H1 (cell line): Measurements from ENCODE around the gene MYBPH. TPM values are rescaled to one million over a fixed set of nuclear protein-coding genes. Genes with fewer than 3 reads are reported as not detected.

ENCODE experiments used
- CTCF ChIA-PET: fragments of 300-600 bp; sonication (Branson Sonifier 250); formaldehyde crosslinking; loops from one replicate; lab custom pipeline; 2021; ENCODE audit not compliant: partially characterized antibody; lab: Charles Lee
- POLR2A ChIA-PET: fragments of 300-600 bp; sonication (Branson Sonifier 250); formaldehyde crosslinking; loops from one replicate; lab custom pipeline; 2021; ENCODE audit warnings: inconsistent platforms; ENCODE audit not compliant: partially characterized antibody; lab: Charles Lee
- DNase-seq, 2 experiments: peaks; one replicate each; pipeline versions ENCODE4 v3.0.0 to v3.0.0-alpha.2; 2010 to 2022; ENCODE audit warnings: low spot score in 2 of 2, low read depth in 1 of 2, mixed read lengths in 1 of 2
- FAIRE-seq: peaks from 2 replicates; lab custom pipeline; 2011; peaks lifted over from hg19 to GRCh38; lab: Jason Lieb, UNC
- H2AFZ ChIP-seq: 2 replicates; pipeline ENCODE4 v1.8.1; 2012; ENCODE audit warnings: low read length, inconsistent platforms
- H2AK5ac ChIP-seq: 2 replicates; pipeline ENCODE4 v1.6.1; 2013; ENCODE audit warnings: low read depth, low read length
- H2BK120ac ChIP-seq: replicated peaks from 2 replicates; pipeline ENCODE3; 2013; ENCODE audit warnings: low read depth, low read length, inconsistent platforms
- H2BK12ac ChIP-seq: 2 replicates; pipeline ENCODE4 v1.6.1; 2013; ENCODE audit warnings: low read depth, low read length
- H2BK15ac ChIP-seq: 2 replicates; pipeline ENCODE4 v1.6.1; 2013; ENCODE audit warnings: low read length
- H2BK20ac ChIP-seq: 2 replicates; pipeline ENCODE4 v1.6.1; 2013; ENCODE audit warnings: low read length
- H2BK5ac ChIP-seq: 2 replicates; pipeline ENCODE4 v1.6.1; 2013; ENCODE audit warnings: low read depth, low read length
- H3K14ac ChIP-seq: 2 replicates; pipeline ENCODE4 v1.6.1; 2013; ENCODE audit warnings: inconsistent platforms; ENCODE audit not compliant: insufficient read length
- H3K18ac ChIP-seq: 2 replicates; pipeline ENCODE4 v1.6.1; 2013; ENCODE audit warnings: low read length; ENCODE audit errors: extremely low read depth
- H3K23ac ChIP-seq: 2 replicates; pipeline ENCODE4 v1.6.1; 2013; ENCODE audit warnings: inconsistent platforms; ENCODE audit not compliant: insufficient read length
- H3K23me2 ChIP-seq: 2 replicates; pipeline ENCODE4 v1.6.1; 2013; ENCODE audit warnings: low read depth, low read length
- H3K27ac ChIP-seq: 2 replicates; pipeline ENCODE4 v1.6.1; 2011; ENCODE audit warnings: low read depth, low read length, inconsistent platforms
- H3K27me3 ChIP-seq, 4 experiments: replicated peaks in 1 of 4; 1 replicate in 1 of 4; 2 replicates in 3 of 4; pipeline versions ENCODE4 v1.6.1 to v1.8.1; 2011 to 2013; ENCODE audit warnings: low read length in 3 of 4, mild to moderate bottlenecking in 3 of 4, inconsistent platforms in 2 of 4, mixed read lengths in 2 of 4, moderate library complexity in 1 of 4; ENCODE audit not compliant: control insufficient read depth in 3 of 4, insufficient read depth in 3 of 4; ENCODE audit errors: extremely low read depth in 1 of 4
- H3K36me3 ChIP-seq, 4 experiments: 2 replicates each; pipeline versions ENCODE4 v1.6.1 to v1.8.1; 2011 to 2013; ENCODE audit warnings: mild to moderate bottlenecking in 4 of 4, low read length in 3 of 4, moderate library complexity in 2 of 4, control low read depth in 1 of 4, inconsistent platforms in 1 of 4; ENCODE audit not compliant: insufficient read depth in 4 of 4, control insufficient read depth in 2 of 4
- H3K4ac ChIP-seq: replicated peaks from 2 replicates; pipeline ENCODE3; 2013; ENCODE audit warnings: low read length, low read depth, mixed read lengths, inconsistent platforms; ENCODE audit not compliant: insufficient read length
- H3K4me1 ChIP-seq, 4 experiments: replicated peaks in 1 of 4; 1 replicate in 1 of 4; 2 replicates in 3 of 4; pipeline versions ENCODE4 v1.6.1 to v1.8.1; 2011 to 2013; ENCODE audit warnings: low read length in 3 of 4, inconsistent platforms in 2 of 4, mixed read lengths in 1 of 4; ENCODE audit not compliant: insufficient read depth in 4 of 4, control insufficient read depth in 3 of 4
- H3K4me2 ChIP-seq, 2 experiments: 2 replicates each; pipeline versions ENCODE4 v1.6.1 to v1.8.1; 2011 to 2013; ENCODE audit warnings: low read depth in 2 of 2, low read length in 2 of 2, control low read depth in 1 of 2, inconsistent platforms in 1 of 2, mild to moderate bottlenecking in 1 of 2; ENCODE audit not compliant: insufficient read depth in 1 of 2
- H3K4me3 ChIP-seq, 4 experiments: fragments of 200-600, 300-600 bp in 1 of 4; sonication (generic), shearing (Covaris generic), sonication (Bioruptor Twin) in 1 of 4; 2 replicates each; pipeline versions ENCODE4 v1.5.1 to v1.8.1; 2011 to 2016; ENCODE audit warnings: low read length in 4 of 4, low read depth in 3 of 4, control low read depth in 2 of 4, inconsistent platforms in 2 of 4, mild to moderate bottlenecking in 2 of 4, mixed read lengths in 1 of 4, moderate library complexity in 1 of 4; ENCODE audit not compliant: insufficient read depth in 2 of 4; ENCODE audit errors: extremely low read depth in 1 of 4
- H3K56ac ChIP-seq: replicated peaks from 2 replicates; pipeline ENCODE3; 2013; ENCODE audit warnings: low read depth, mild to moderate bottlenecking, mixed read lengths, low read length, inconsistent platforms; ENCODE audit not compliant: insufficient read length
- H3K79me1 ChIP-seq: 2 replicates; pipeline ENCODE4 v1.6.1; 2013; ENCODE audit warnings: low read depth, low read length, control low read depth
- H3K79me2 ChIP-seq, 2 experiments: 2 replicates each; pipeline versions ENCODE4 v1.6.1 to v1.8.1; 2012 to 2013; ENCODE audit warnings: low read length in 2 of 2, mild to moderate bottlenecking in 2 of 2, inconsistent platforms in 1 of 2; ENCODE audit not compliant: insufficient read depth in 2 of 2, control insufficient read depth in 1 of 2
- H3K9ac ChIP-seq, 4 experiments: replicated peaks in 1 of 4; 1 replicate in 1 of 4; 2 replicates in 3 of 4; pipeline versions ENCODE4 v1.6.1 to v1.8.1; 2011 to 2013; ENCODE audit warnings: low read depth in 3 of 4, low read length in 3 of 4, control low read depth in 2 of 4, mild to moderate bottlenecking in 2 of 4, moderate library complexity in 2 of 4, inconsistent platforms in 1 of 4; ENCODE audit errors: extremely low read depth in 1 of 4
- H3K9me3 ChIP-seq, 2 experiments: 2 replicates each; pipeline versions ENCODE4 v1.6.1 to v1.8.1; 2012 to 2013; ENCODE audit warnings: mild to moderate bottlenecking in 2 of 2, moderate library complexity in 2 of 2, control low read depth in 1 of 2, inconsistent platforms in 1 of 2, low read depth in 1 of 2, low read length in 1 of 2, mixed read lengths in 1 of 2; ENCODE audit not compliant: insufficient read depth in 2 of 2
- H4K20me1 ChIP-seq, 2 experiments: replicated peaks in 1 of 2; 2 replicates each; pipeline versions ENCODE3 to v1.8.1; 2011 to 2013; ENCODE audit warnings: inconsistent platforms in 2 of 2, low read length in 2 of 2, mild to moderate bottlenecking in 1 of 2; ENCODE audit not compliant: insufficient read depth in 2 of 2, control insufficient read depth in 1 of 2
- H4K5ac ChIP-seq: 2 replicates; pipeline ENCODE4 v1.6.1; 2013; ENCODE audit warnings: low read length, low read depth, mixed read lengths, inconsistent platforms; ENCODE audit not compliant: insufficient read length
- H4K8ac ChIP-seq: 2 replicates; pipeline ENCODE4 v1.8.0; 2013; ENCODE audit warnings: mild to moderate bottlenecking, moderate library complexity, low read length, inconsistent platforms; ENCODE audit not compliant: insufficient read depth; ENCODE audit errors: extremely low read depth
- H4K91ac ChIP-seq: replicated peaks from 2 replicates; pipeline ENCODE3; 2013; ENCODE audit warnings: low read length, mixed read lengths, inconsistent platforms; ENCODE audit not compliant: insufficient read length
- BACH1 ChIP-seq: IDR thresholded peaks from 2 replicates; pipeline ENCODE4 v1.6.1; 2012; ENCODE audit warnings: low read length, improper control_type of control experiment
- CREB1 ChIP-seq: IDR thresholded peaks from 2 replicates; pipeline ENCODE4 v1.6.1; 2012; ENCODE audit warnings: inconsistent platforms
- GTF2F1 ChIP-seq: IDR thresholded peaks from 2 replicates; pipeline ENCODE4 v1.6.1; 2012; ENCODE audit warnings: low read depth, low read length, improper control_type of control experiment, borderline replicate concordance
- KDM1A ChIP-seq: fragments of 200-600, 300-600 bp; sonication (generic); IDR thresholded peaks from 2 replicates; pipeline ENCODE4 v1.7.1; 2016; ENCODE audit warnings: mild to moderate bottlenecking, low read length, borderline replicate concordance
- SP2 ChIP-seq: IDR thresholded peaks from 2 replicates; pipeline ENCODE4 v1.6.1; 2012; ENCODE audit warnings: mild to moderate bottlenecking, low read length, inconsistent platforms
- TBP ChIP-seq: IDR thresholded peaks from 2 replicates; pipeline ENCODE4 v1.6.1; 2011; ENCODE audit warnings: low read depth, low read length, improper control_type of control experiment
- TEAD4 ChIP-seq: IDR thresholded peaks from 2 replicates; pipeline ENCODE4 v1.6.1; 2012; ENCODE audit warnings: low read depth, low read length, inconsistent platforms, mixed read lengths
- WGBS, 2 experiments: shearing (Covaris generic) in 1 of 2; methylation state at CpG; one replicate each; pipeline versions ENCODE4 v1.1.6 to v1.1.7; 2013 to 2015; ENCODE audit warnings: low lambda C conversion rate in 2 of 2, mixed read lengths in 2 of 2, inconsistent platforms in 1 of 2, low coverage in 1 of 2, missing lambda C conversion rate in 1 of 2; ENCODE audit not compliant: insufficient replicate concordance in 2 of 2, insufficient coverage in 1 of 2, insufficient read length in 1 of 2; ENCODE audit errors: extremely low coverage in 1 of 2, missing lambda C conversion rate in 1 of 2; 5-methylcytosine and 5-hydroxymethylcytosine counted together
- polyA plus RNA-seq, 7 experiments: library from polyadenylated mRNA; depleted of rRNA in 3 of 7; stranded (reverse) in 5 of 7; unstranded in 2 of 7; fragments of >200 nt in 5 of 7; fragments of 200-250 nt in 2 of 7; gene quantifications; 1 replicate in 5 of 7; 2 replicates in 1 of 7; 4 replicates in 1 of 7; pipeline versions ENCODE4 v1.2.1 to v1.2.3, GENCODE V29; 2011 to 2013; ENCODE audit warnings: missing spikeins in 2 of 7, mixed read lengths in 2 of 7
- total RNA-seq: library from RNA; stranded (reverse); fragmentation: NEBNext Ultra II Directional; extraction: Animal tissue kit (Norgen Biotek cat#: 25700); gene quantifications from 2 replicates; pipeline ENCODE4 v1.2.1, GENCODE V29; 2021

Gene MYBPH
- total and polyA plus RNA-seq, 2 of the 8 experiments (the other 6 are each of a cell fraction or from before 2014, with no cell fraction given): not detected

- H3K4me2 ChIP-seq: no peak overlapping the region
- H4K5ac ChIP-seq: no peak overlapping the region
- FAIRE-seq (no peak), DNase-seq (no peak)
- H3K9me3 ChIP-seq: peaks cover 0 to 5% of the 10 kb centered on the region in 2 experiments; a peak in 1 of 4 replicates
- no peak overlapping the region for H3K4ac ChIP-seq
- no peak overlapping the region for H2BK120ac ChIP-seq
- H3K27me3 ChIP-seq: no peaks in the 10 kb centered on the region
- no peak overlapping the region for H3K14ac ChIP-seq
- no peak overlapping the region for H4K91ac ChIP-seq
- H2BK20ac ChIP-seq: no peak overlapping the region
- no peak overlapping the region for H2BK5ac ChIP-seq
- no peak for TF ChIP-seq TBP
- no peak for TF ChIP-seq TEAD4
- no peak for TF ChIP-seq BACH1
- no peak for TF ChIP-seq SP2
- no peak for TF ChIP-seq GTF2F1
- TF ChIP-seq KDM1A: no peak
- TF ChIP-seq CREB1: no peak
- no peaks in the 10 kb centered on the region for H3K36me3 ChIP-seq
- WGBS, 2 experiments: 91% methylated on average over 8 of the region's 8 CpGs; no CpG with 5 or more reads in 1 of the 2 experiments
- no peak overlapping the region for H3K27ac ChIP-seq
- no peak overlapping the region for H4K8ac ChIP-seq
- POLR2A ChIA-PET: no interaction called here
- H2BK12ac ChIP-seq: no peak overlapping the region
- no peak overlapping the region for H2BK15ac ChIP-seq
- no peak overlapping the region for H3K18ac ChIP-seq
- H4K20me1 ChIP-seq: peaks cover 0 to 1% of the 10 kb centered on the region in 2 experiments
- no peaks in the 10 kb centered on the region for H3K79me1 ChIP-seq
- H2AK5ac ChIP-seq: no peak overlapping the region
- CTCF ChIA-PET: interaction anchor here (1.8 to 49.1 kb wide), 6 partner anchors 7 to 91 kb away, joined by 10 to 1071 read pairs (median 270); partner anchors contain the start of genes ADORA1 and PPFIA4
- H2AFZ ChIP-seq: no peak overlapping the region
- H3K56ac ChIP-seq: no peak overlapping the region
- H3K23ac ChIP-seq: no peak overlapping the region
- no peaks in the 10 kb centered on the region; the same call in 1 of the 2 replicates for H3K23me2 ChIP-seq
- no peak overlapping the region for H3K4me3 ChIP-seq
- peaks cover 0 to 5% (median 0%) of the 10 kb centered on the region in 4 experiments; a peak in 1 of 7 replicates for H3K4me1 ChIP-seq
- H3K9ac ChIP-seq: no peak overlapping the region
- no peaks in the 10 kb centered on the region for H3K79me2 ChIP-seq
Measured at GRCh38 chr1:203139976-203140475, 35.6 kb downstream of the MYBPH start.
